Uterus (tissue), 2 donors: Measurements from ENCODE around the gene RBBP6.

ENCODE experiments used
- POLR2A ChIP-seq, 2 donors: fragments of 450-650 bp; IDR thresholded peaks; one replicate each; pipeline ENCODE4 v1.6.1; 2016; ENCODE audit warnings: antibody characterized with exemption in 2 of 2, mild to moderate bottlenecking in 1 of 2, moderate library complexity in 1 of 2
- TF ChIP-seq, protein P1 (sequence below), 4 experiments: fragments of 200-600 bp in 2 of 4; fragments of 450-650 bp in 2 of 4; sonication (generic) in 2 of 4; IDR thresholded peaks; one replicate each; pipeline ENCODE4 v1.5.1; 2016 to 2019; ENCODE audit warnings: antibody characterized with exemption in 4 of 4, mild to moderate bottlenecking in 2 of 4, moderate library complexity in 1 of 4

- no peak for TF ChIP-seq POLR2A (IDR thresholded peaks at IDR 0.05)
- TF ChIP-seq, protein P1, sequence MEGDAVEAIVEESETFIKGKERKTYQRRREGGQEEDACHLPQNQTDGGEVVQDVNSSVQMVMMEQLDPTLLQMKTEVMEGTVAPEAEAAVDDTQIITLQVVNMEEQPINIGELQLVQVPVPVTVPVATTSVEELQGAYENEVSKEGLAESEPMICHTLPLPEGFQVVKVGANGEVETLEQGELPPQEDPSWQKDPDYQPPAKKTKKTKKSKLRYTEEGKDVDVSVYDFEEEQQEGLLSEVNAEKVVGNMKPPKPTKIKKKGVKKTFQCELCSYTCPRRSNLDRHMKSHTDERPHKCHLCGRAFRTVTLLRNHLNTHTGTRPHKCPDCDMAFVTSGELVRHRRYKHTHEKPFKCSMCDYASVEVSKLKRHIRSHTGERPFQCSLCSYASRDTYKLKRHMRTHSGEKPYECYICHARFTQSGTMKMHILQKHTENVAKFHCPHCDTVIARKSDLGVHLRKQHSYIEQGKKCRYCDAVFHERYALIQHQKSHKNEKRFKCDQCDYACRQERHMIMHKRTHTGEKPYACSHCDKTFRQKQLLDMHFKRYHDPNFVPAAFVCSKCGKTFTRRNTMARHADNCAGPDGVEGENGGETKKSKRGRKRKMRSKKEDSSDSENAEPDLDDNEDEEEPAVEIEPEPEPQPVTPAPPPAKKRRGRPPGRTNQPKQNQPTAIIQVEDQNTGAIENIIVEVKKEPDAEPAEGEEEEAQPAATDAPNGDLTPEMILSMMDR (IDR thresholded peaks at IDR 0.05): no peak
Observed at GRCh38 chr16:24536671-24537070, 2.7 kb upstream of the RBBP6 start.
